GM19193 (cell line): ENCODE measurements around the gene AK5.

Source experiments
- POLR2A ChIP-seq: IDR thresholded peaks from 4 replicates; pipeline ENCODE4 v1.6.1; 2011; ENCODE audit not compliant: insufficient read depth, insufficient read length; ENCODE audit errors: extremely low read depth

The AK5 gene

DNA sequence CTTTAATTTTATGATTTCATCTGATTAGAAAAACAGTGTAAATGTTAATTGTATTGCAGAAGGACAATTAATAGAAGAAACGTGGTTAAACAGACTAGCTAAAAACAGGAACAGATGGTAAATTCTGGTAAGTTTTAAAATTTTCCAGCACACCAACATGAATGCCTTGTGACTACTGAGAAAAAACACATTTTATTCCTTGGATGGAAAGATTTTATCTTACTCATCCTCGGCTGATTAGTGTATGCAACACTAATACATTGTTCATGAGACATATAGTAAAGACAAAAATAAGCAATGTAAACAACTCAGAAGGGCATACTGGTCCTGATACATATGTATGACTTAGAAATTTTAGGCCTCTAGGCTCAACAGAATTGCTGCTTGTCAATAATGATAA is 4.9 kb upstream of the AK5 start:
- no peak for TF ChIP-seq POLR2A

DNA sequence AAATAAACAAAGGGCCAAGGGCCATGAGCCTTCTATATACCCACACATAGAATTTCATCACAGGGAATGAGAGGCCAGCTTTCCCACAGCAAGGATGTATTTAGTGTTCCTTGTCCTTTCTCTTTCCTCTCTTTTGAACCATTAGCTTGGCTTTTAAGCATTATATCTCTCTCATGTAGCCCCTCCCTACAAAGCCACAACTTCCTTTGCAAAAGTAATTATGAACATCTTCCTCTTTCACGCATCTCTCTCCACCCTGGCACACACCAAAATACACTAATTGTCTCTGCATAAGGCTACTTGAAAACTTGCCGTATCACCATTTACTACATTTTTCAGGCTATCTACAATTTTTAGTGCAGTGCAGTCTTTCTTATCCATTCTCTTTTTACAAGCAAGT is 1.9 kb upstream of the AK5 start:
- no peak for TF ChIP-seq POLR2A

DNA sequence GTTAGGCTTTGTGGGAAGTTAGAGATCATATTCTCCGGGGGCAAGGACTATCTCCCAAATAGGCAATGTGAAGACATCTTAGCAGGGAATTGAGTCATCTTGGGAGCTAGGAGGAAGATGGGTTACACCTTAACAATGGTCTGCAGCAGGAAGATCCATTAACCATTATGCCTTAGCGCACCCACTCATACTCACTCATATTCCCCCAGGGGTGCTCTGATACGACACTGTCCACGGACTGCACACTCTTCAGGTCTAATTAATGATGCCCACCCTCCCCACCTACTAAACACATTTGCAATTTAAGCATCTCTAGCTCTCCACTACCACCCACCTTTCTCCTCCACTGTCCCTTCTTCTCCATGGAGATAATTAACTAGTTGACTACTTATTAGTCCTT is 857 bp upstream of the AK5 start:
- no peak for TF ChIP-seq POLR2A

DNA sequence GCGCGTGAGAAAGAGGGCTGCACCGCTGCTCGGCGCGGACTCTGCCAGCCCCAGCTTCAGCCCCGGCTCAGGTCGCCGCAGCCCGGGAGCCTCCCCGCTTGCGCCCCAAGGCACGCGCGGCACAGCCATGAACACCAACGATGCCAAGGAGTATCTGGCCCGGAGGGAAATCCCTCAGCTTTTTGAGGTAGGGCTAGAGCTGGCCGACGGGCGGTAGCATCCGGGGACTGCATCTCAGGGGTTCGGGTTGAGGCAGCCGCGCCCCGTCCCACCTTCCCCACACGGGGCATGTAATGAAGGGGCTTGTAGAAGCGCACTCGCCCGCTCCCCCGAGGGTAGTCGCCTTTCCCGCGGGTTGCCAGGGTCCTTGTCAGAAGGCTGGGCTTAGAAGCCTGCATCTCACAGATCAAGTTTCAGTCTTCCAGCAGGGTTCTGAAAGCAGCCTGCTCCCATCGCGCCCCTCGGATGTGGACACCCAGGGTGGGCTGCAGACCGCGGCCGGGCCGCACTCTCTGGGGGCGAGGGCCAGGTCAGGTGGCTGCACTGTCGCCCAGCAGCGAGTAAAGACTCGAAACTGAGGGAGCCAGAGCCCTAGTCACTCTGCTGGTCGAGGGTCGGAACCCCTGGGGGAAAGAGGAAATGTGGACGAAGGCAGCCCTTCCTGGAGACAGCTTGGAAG is 507 bp downstream of the AK5 start:
- no peak for TF ChIP-seq POLR2A

DNA sequence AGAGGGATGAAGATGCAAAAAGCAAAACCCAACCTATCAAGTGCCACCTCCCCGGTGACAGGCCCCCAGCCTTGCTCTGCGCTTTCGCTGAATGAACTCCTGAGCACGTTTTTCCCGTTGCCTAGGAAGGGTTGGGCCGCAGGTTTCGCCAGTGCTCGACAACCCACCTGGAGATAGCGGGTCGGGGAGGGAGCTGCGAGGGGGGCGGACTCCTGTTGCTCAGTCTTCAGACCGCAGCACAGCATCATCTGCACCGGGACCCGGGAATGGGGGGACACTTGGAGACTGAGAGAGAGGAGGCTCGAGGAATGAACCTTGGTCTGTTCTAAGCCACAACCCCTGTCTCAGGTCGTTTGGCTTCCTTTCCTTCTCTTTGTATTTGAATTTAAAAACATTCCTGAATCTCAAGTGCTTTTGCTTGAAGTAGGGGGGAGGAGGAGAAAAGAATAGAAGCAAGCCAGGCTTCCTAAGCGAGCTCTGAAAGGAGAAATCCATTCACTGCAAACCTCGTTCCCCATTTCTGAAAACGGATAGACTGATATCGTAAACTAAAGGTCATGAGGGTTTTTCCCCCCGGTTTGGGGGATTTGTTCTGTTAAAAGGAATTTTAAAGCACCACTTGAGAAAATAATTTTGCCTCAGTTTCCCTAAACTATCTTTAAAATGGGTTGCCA is 1.2 kb downstream of the AK5 start:
- no peak for TF ChIP-seq POLR2A

DNA sequence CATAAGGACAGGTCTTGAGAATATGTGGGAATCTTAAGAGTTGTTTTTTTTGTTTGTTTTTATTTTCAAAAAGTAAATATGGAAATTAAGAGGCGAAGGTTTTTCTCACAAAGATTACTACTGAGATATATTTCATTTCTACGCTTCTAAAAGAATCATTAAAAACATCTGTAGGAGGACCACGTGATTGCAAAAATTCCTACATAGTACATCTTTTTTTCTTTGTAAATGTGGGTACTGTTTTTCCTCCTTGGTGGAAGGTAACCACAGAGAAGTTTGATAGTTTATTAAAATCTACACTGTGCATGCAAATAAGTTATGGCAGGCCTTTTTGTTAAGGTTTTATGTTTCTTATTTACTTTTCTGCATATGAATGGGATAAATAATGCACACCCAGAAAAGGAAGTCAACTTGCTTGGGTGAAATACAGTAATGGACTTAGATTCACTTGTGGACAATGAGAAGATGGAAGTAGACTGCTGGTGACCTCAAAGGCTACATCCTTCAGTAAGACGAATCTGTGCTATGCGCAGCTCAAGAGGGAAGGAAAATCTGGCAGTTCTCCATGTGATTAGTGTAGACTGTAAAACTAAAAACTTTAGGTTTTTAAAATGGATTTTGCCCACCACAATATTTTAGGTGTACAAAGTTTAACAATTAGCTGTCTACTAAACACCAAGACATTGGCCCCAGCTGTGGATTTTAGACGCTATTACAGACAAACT is 2.0 kb downstream of the AK5 start:
- no peak for TF ChIP-seq POLR2A

DNA sequence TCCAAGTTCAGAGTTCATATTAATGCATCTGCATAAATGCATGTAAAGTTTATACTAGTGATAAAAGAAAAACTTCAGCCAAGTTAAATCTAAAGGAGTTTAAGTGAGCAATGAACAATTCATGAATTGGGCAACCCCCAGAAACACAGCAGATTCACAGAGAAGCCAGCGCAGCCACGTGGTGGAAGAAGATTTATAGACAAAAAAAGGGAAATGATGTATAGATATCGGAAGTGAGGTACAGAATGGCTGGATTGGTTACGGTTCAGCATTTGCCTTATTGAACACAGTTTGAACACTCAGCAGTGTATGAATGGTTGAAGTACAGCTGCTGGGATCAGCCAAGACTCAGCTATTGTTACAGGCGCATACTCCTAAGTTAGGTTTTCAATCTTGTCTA is 5.7 kb downstream of the AK5 start:
- TF ChIP-seq POLR2A = no peak

DNA sequence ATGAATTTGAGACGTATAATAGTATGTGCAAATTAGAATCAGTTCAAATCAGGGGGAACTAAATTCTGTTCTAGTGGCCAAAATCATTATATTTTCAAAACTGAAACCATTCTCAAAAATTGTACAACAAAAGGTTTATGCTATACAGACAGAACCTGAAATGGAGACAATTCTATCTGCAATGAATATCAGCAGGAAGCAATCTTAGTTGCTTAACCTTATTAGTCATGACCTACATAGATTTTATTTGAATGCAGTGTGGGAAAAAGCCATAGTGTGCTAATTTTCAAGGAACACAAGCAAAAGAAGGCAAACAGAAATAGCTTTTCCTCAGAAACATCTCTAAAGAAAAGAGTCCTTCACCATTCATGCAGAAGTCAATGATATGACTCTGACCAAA is 6.5 kb downstream of the AK5 start:
- no peak for TF ChIP-seq POLR2A

DNA sequence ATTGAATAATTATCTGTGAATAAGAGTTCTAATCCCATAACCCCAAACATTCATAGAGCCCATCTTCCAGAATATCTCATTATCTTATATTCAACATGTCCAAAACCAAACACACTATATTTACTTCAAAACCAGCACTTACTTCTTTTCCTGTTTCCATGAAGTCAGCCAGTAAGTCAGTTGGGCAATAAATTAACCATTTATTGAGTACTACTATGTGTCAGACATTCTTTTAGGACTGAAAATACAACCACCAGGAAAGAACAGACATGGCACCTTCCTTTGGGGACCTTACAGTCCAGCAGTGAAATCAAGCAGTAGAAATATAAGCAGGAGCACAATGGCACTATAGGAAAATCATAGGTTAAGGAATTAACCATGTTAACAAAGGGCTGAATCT is 8.8 kb downstream of the AK5 start:
- no peak for TF ChIP-seq POLR2A

DNA sequence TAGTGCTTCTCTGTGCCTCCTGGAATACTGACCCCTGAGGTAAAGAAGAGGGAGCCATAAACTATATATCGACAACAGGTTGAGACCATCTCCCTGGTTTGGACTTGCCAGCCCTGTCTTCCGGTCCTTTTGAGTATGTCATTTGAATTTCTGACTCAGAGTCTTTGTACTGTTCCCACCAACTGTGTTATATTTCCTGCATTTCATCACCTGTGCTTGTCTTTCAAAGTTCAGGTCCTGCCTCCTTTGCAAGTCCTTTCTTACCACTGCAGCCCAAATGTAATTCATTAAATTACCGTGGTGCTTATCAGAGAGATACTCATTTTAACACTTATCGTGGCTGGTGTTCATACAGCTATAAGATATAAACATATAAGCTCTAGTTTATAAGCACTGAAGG is 10.7 kb downstream of the AK5 start:
- TF ChIP-seq POLR2A = no peak

DNA sequence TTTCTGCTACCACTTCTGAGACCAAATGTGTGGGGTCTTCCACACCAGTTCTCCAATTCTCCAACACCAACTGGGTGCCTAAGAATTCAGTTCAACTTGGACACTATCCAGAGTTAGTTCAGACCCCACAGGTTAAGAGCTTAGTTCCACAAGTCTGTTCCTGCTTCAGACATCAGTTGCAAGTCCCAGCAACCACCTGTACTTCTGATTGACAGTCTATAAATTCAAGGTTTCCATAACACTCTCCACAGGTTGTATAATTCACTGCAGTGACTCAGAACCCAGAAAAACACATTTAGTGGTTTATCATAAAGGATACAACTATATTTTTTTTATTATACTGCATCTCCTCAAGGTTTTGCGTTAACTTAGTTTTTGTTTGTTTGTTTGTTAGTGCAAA is 18.7 kb downstream of the AK5 start:
- TF ChIP-seq POLR2A = no peak

DNA sequence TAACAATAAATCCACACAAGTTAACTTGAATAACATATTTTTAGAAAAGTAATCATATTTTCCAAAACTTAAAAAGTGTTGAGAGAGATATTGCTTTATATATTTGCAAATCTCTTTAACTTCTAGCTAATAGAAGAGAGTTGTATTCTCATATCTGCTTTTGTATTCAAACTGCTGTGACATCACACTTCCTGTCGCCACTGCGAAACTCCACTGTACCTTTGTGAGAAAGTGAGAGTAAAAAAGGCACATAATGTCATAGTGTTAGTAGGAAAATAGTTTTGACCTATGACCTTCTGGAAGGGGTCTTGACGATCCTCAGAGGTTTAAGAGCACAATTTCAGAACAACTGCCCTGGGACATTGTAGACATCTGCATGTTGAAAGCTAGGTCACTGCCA is 21.6 kb downstream of the AK5 start:
- TF ChIP-seq POLR2A = no peak

DNA sequence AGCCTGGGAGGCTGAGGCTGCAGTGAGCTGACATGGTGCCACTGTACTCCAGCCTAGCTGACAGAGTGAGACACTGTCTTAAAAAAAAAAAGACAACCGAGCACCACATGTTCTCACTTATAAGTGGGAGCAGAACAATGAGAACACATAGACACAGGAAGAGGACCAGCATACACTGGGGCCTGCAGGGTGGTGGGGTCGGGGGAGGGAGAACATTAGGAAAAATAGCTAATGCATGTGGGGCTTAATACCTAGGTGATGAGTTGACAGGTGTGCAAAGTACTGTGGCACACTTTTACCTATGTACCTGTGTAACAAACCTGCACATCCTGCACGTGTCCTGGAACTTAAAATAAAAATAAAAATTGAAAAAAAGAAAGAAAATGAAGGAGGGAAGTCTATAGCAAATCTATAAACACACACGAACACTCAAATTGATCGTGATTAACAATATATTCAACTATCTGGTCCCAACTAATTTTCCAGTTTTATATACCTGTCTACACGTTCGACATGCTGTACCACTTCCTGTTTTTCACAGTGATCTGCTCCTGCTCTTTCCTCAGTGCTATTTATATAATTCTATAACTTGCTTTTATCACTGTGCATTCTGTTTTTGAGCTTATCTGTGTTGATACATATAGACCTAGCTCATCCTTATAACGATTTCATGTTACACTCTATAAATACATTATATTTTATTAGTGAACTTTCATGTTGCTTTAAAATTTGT is 27.2 kb downstream of the AK5 start:
- no peak for TF ChIP-seq POLR2A

DNA sequence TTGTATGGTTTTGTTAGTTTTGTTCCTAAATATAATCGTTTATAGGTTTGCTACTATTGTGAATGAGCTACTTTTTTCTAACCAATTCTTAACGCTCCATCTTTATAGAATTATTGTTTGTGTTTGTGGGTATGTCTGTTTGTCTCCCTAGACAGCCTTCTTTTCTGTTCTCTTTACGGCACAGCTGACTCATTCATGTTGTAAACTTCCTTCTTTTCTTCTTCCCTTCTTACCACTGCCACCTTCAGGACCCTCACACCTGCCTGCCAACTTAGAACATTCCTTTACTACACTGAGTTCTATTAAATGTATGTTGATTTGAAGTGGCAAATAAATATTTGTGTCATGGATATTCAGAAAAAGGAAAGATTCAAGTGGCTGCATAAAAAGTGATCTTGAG is 29.1 kb downstream of the AK5 start:
- no peak for TF ChIP-seq POLR2A

DNA sequence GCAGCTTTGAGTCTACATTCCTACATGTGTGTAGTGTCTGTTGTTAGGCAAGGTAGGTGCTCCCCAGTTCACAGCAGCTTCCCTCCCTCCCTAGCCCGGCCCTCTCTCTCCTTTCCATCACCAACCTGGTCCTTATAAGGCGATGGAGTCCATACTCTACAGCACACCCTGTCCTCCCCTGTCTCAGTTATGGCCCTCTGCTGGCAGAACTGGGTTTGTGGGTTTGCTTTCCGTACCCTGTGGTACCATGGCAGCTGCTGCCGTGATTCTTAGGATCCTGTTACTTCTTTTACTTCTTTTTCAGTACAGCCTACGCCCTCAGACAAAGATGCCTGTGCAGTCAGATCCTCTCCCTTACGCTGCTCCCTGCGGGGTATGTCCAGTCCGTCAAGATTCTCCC is 31.7 kb downstream of the AK5 start:
- TF ChIP-seq POLR2A = no peak
